IMR-90 (cell line): ENCODE data around the gene CFAP58. TPM values are rescaled to one million over a fixed set of nuclear protein-coding genes. Genes with fewer than 3 reads are reported as not detected.

ENCODE experiments used
- ATAC-seq: fragments of 200-7000 bp; cut with Tn5 transposase; 2 replicates; pipeline ENCODE4 v1.9.1; 2020; ENCODE audit warnings: low read depth, mild to moderate bottlenecking, moderate library complexity
- BruUV-seq: library from RNA; stranded (reverse); fragments of 400-500 nt; replicated peaks from 2 replicates; lab custom pipeline; 2021; lab: Mats Ljungman, UMichigan
- CTCF ChIA-PET: fragments of 300-600 bp; formaldehyde crosslinking; extraction: SDS; loops from one replicate; lab custom pipeline; 2021; ENCODE audit warnings: antibody characterized with exemption; lab: Yijun Ruan, JAX
- POLR2A ChIA-PET: fragments of 300-600 bp; sonication (Branson Sonifier 250); formaldehyde crosslinking; loops from one replicate; lab custom pipeline; 2022; ENCODE audit warnings: antibody characterized with exemption; ENCODE audit not compliant: unreplicated experiment; lab: Charles Lee
- DNase-seq: peaks from one replicate; pipeline ENCODE4 v3.0.0; 2013
- H2AFZ ChIP-seq: replicated peaks from 2 replicates; pipeline ENCODE3; 2013; ENCODE audit warnings: low read length, mild to moderate bottlenecking; ENCODE audit not compliant: poor library complexity
- H2AK5ac ChIP-seq: 2 replicates; pipeline ENCODE4 v1.6.1; 2013; ENCODE audit warnings: low read depth, low read length, inconsistent platforms
- H2AK9ac ChIP-seq: replicated peaks from 2 replicates; pipeline ENCODE3; 2013; ENCODE audit warnings: mild to moderate bottlenecking, low read depth, low read length, moderate library complexity; ENCODE audit not compliant: poor library complexity
- H2BK120ac ChIP-seq: 2 replicates; pipeline ENCODE4 v1.6.1; 2013; ENCODE audit warnings: low read depth, low read length, inconsistent platforms
- H2BK15ac ChIP-seq: 3 replicates; pipeline ENCODE4 v1.6.1; 2013; ENCODE audit warnings: low read depth, low read length, inconsistent platforms
- H2BK20ac ChIP-seq: 2 replicates; pipeline ENCODE4 v1.6.1; 2013; ENCODE audit warnings: low read depth, mild to moderate bottlenecking, inconsistent platforms, low read length, moderate library complexity
- H2BK5ac ChIP-seq: 2 replicates; pipeline ENCODE4 v1.6.1; 2013; ENCODE audit warnings: mild to moderate bottlenecking, low read depth, low read length, inconsistent platforms; ENCODE audit not compliant: poor library complexity, severe bottlenecking
- H3K14ac ChIP-seq: replicated peaks from 2 replicates; pipeline ENCODE4 v1.6.1; 2013; ENCODE audit warnings: low read depth, low read length, inconsistent platforms
- H3K18ac ChIP-seq: 2 replicates; pipeline ENCODE4 v1.6.1; 2013; ENCODE audit warnings: low read depth, low read length, control low read depth
- H3K23ac ChIP-seq: 2 replicates; pipeline ENCODE4 v1.6.1; 2013; ENCODE audit warnings: low read depth, low read length, inconsistent platforms
- H3K27ac ChIP-seq: 2 replicates; pipeline ENCODE4 v1.5.1; 2013; ENCODE audit warnings: mild to moderate bottlenecking, control low read depth, low read length; ENCODE audit not compliant: insufficient read depth
- H3K27me3 ChIP-seq: 2 replicates; pipeline ENCODE4 v1.6.1; 2013; ENCODE audit warnings: low read length; ENCODE audit not compliant: control insufficient read depth, insufficient read depth
- H3K36me3 ChIP-seq: 2 replicates; pipeline ENCODE4 v1.6.1; 2013; ENCODE audit warnings: low read length, mixed read lengths; ENCODE audit not compliant: control insufficient read depth, insufficient read depth
- H3K4ac ChIP-seq: 2 replicates; pipeline ENCODE4 v1.6.1; 2013; ENCODE audit warnings: low read depth, low read length, inconsistent platforms
- H3K4me1 ChIP-seq: 2 replicates; pipeline ENCODE4 v1.6.1; 2013; ENCODE audit warnings: low read length, mixed read lengths; ENCODE audit not compliant: control insufficient read depth, insufficient read depth
- H3K4me2 ChIP-seq: 2 replicates; pipeline ENCODE4 v1.6.1; 2013; ENCODE audit warnings: low read depth, mild to moderate bottlenecking, control low read depth, low read length, moderate library complexity
- H3K4me3 ChIP-seq: 2 replicates; pipeline ENCODE4 v1.5.1; 2013; ENCODE audit warnings: low read depth, mild to moderate bottlenecking, control low read depth, low read length, moderate library complexity; ENCODE audit not compliant: insufficient read depth
- H3K56ac ChIP-seq: 2 replicates; pipeline ENCODE4 v1.6.1; 2013; ENCODE audit warnings: low read length, inconsistent platforms; ENCODE audit not compliant: insufficient read depth; ENCODE audit errors: extremely low read depth
- H3K79me1 ChIP-seq, 2 experiments: 2 replicates each; pipeline ENCODE4 v1.6.1; 2013; ENCODE audit warnings: low read length in 2 of 2, inconsistent platforms in 1 of 2, low read depth in 1 of 2
- H3K9ac ChIP-seq: 2 replicates; pipeline ENCODE4 v1.6.1; 2013; ENCODE audit warnings: low read depth, low read length, control low read depth
- H3K9me1 ChIP-seq: 2 replicates; pipeline ENCODE4 v1.6.1; 2013; ENCODE audit warnings: low read length, inconsistent platforms; ENCODE audit not compliant: insufficient read depth
- H3K9me3 ChIP-seq: 2 replicates; pipeline ENCODE4 v1.6.1; 2013; ENCODE audit warnings: low read length; ENCODE audit not compliant: control insufficient read depth, insufficient read depth
- H4K20me1 ChIP-seq: 2 replicates; pipeline ENCODE4 v1.6.1; 2013; ENCODE audit warnings: low read length, inconsistent platforms; ENCODE audit not compliant: insufficient read depth
- H4K5ac ChIP-seq: 2 replicates; pipeline ENCODE4 v1.6.1; 2013; ENCODE audit warnings: mild to moderate bottlenecking, low read depth, low read length, control low read depth
- H4K8ac ChIP-seq, 2 experiments: 2 replicates each; pipeline ENCODE4 v1.6.1; 2013; ENCODE audit warnings: low read depth in 2 of 2, low read length in 2 of 2, control low read depth in 1 of 2, inconsistent platforms in 1 of 2
- H4K91ac ChIP-seq: 2 replicates; pipeline ENCODE4 v1.6.1; 2013; ENCODE audit warnings: low read depth, low read length, inconsistent platforms; ENCODE audit not compliant: insufficient read depth
- BHLHE40 ChIP-seq: fragments of 150-350 bp; IDR thresholded peaks from 2 replicates; pipeline ENCODE4 v1.6.1; 2016; ENCODE audit warnings: mild to moderate bottlenecking, low read depth, low read length
- CEBPB ChIP-seq: IDR thresholded peaks from 2 replicates; pipeline ENCODE4 v1.6.1; 2012; ENCODE audit warnings: low read depth, low read length, improper control_type of control experiment
- CHD1 ChIP-seq: IDR thresholded peaks from 2 replicates; pipeline ENCODE4 v1.6.1; 2012; ENCODE audit warnings: low read depth, low read length, improper control_type of control experiment
- MAFK ChIP-seq: IDR thresholded peaks from 2 replicates; pipeline ENCODE4 v1.6.1; 2012; ENCODE audit warnings: low read depth, low read length, improper control_type of control experiment
- MAZ ChIP-seq: IDR thresholded peaks from 2 replicates; pipeline ENCODE4 v1.6.1; 2012; ENCODE audit warnings: low read depth, mild to moderate bottlenecking, low read length, improper control_type of control experiment, moderate library complexity, borderline replicate concordance
- MXI1 ChIP-seq: IDR thresholded peaks from 2 replicates; pipeline ENCODE4 v1.6.1; 2012; ENCODE audit warnings: low read depth, mild to moderate bottlenecking, low read length, moderate library complexity, borderline replicate concordance
- POLR2A ChIP-seq: IDR thresholded peaks from 2 replicates; pipeline ENCODE4 v1.6.1; 2012; ENCODE audit warnings: mild to moderate bottlenecking, low read depth, low read length
- RAD21 ChIP-seq: IDR thresholded peaks from 2 replicates; pipeline ENCODE4 v1.6.1; 2012; ENCODE audit warnings: low read length, improper control_type of control experiment
- WGBS, 2 experiments: methylation state at CpG; one replicate each; pipeline versions ENCODE4 v1.1.5 to v1.1.7; 2013; ENCODE audit warnings: missing lambda C conversion rate in 2 of 2; ENCODE audit not compliant: insufficient read length in 1 of 2; ENCODE audit errors: extremely low coverage in 2 of 2; 5-methylcytosine and 5-hydroxymethylcytosine counted together
- dilution Hi-C: fragments of 300-500 bp; cut with HindIII; formaldehyde crosslinking; loops from one replicate; pipeline ENCODE4 v1.14.3; 2018; ENCODE audit warnings: low sequenced_read_pairs; ENCODE audit not compliant: unreplicated experiment
- in situ Hi-C: fragments of 300-500 bp; cut with MboI; formaldehyde crosslinking; loops from 3 replicates; pipeline ENCODE4 v1.14.3; 2019; ENCODE audit warnings: low sequenced_read_pairs, inconsistent platforms, mixed read lengths
- intact Hi-C: fragments of 100-400 bp; cut with micrococcal nuclease; formaldehyde crosslinking; loops from 2 replicates; pipeline ENCODE4 v1.10.0; 2022
- polyA plus RNA-seq, 3 experiments: library from polyadenylated mRNA; depleted of rRNA; stranded (reverse); fragments of >200 nt; gene quantifications; 2 replicates each; pipeline ENCODE4 v1.2.3, GENCODE V29; 2012; ENCODE audit warnings: low replicate concordance in 1 of 3
- total RNA-seq: library from RNA; depleted of rRNA; stranded (reverse); fragments of >200 nt; gene quantifications from 2 replicates; pipeline ENCODE4 v1.2.3, GENCODE V29; 2012
- TF ChIP-seq, protein P1 (sequence below): fragments of 150-350 bp; IDR thresholded peaks from 2 replicates; pipeline ENCODE4 v1.6.1; 2016; ENCODE audit warnings: low read depth, mild to moderate bottlenecking, low read length, moderate library complexity, borderline replicate concordance
- TF ChIP-seq, protein P2 (sequence below): conservative IDR thresholded peaks from 2 replicates; pipeline ENCODE4 v1.5.1; 2012; ENCODE audit warnings: mild to moderate bottlenecking, low read depth, low read length, improper control_type of control experiment
- TF ChIP-seq, protein P3 (sequence below): fragments of 150-350 bp; IDR thresholded peaks from 2 replicates; pipeline ENCODE4 v1.6.1; 2017; ENCODE audit warnings: mild to moderate bottlenecking, antibody characterized with exemption, low read length, low read depth

Gene CFAP58
- total and polyA plus RNA-seq, 2 of the 4 experiments (the other 2 are of a cell fraction) = 0.36 to 0.72 TPM

DNA sequence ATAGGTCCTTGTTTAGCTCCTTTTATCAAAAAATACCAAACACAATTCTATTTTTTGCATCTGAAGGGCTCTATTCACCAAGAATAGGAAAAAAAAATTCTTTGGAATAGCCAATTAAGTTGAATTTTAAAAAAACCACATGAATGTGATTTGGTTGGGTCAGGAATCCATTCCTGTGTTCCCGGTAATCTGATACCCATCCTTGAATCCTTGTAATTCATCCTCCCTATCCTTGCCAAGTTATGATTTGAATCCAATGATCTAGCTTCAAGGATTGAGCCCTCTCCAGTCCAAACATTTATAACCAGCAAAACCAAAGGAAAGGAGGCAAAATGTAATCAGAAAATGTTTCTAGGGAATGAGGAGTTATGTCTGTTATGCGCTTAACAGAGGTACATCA, 86.6 kb downstream of the CFAP58 start:
- Histone ChIP-seq H3K27ac (no peak overlapping the region), H2BK5ac (no peak overlapping the region), H3K9me3 (no peaks in the 10 kb centered on the region), H2AK9ac (no peak overlapping the region), H4K20me1 (no peaks in the 10 kb centered on the region), H3K9ac (no peak overlapping the region), H4K8ac (no peak overlapping the region), H4K5ac (no peak overlapping the region), H2BK15ac (no peak overlapping the region), H3K4me1 (no peaks in the 10 kb centered on the region), H3K4ac (no peak overlapping the region), H3K79me1 (no peaks in the 10 kb centered on the region), H4K91ac (no peak overlapping the region), H3K23ac (no peak overlapping the region), H3K36me3 (no peaks in the 10 kb centered on the region), H2AK5ac (no peak overlapping the region), H3K14ac (no peak overlapping the region), H3K18ac (no peak overlapping the region), H3K4me2 (no peak overlapping the region), H3K4me3 (no peak overlapping the region), H3K56ac (no peak overlapping the region), H2BK20ac (no peak overlapping the region), H2BK120ac (no peak overlapping the region), H3K27me3 (no peaks in the 10 kb centered on the region), H2AFZ (no peak overlapping the region), H3K9me1 (no peaks in the 10 kb centered on the region)
- TF ChIP-seq, protein P1, sequence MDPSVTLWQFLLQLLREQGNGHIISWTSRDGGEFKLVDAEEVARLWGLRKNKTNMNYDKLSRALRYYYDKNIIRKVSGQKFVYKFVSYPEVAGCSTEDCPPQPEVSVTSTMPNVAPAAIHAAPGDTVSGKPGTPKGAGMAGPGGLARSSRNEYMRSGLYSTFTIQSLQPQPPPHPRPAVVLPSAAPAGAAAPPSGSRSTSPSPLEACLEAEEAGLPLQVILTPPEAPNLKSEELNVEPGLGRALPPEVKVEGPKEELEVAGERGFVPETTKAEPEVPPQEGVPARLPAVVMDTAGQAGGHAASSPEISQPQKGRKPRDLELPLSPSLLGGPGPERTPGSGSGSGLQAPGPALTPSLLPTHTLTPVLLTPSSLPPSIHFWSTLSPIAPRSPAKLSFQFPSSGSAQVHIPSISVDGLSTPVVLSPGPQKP = no peak
- TF ChIP-seq BHLHE40 = no peak
- no peak for TF ChIP-seq MAFK
- TF ChIP-seq CEBPB = no peak
- TF ChIP-seq, protein P2, sequence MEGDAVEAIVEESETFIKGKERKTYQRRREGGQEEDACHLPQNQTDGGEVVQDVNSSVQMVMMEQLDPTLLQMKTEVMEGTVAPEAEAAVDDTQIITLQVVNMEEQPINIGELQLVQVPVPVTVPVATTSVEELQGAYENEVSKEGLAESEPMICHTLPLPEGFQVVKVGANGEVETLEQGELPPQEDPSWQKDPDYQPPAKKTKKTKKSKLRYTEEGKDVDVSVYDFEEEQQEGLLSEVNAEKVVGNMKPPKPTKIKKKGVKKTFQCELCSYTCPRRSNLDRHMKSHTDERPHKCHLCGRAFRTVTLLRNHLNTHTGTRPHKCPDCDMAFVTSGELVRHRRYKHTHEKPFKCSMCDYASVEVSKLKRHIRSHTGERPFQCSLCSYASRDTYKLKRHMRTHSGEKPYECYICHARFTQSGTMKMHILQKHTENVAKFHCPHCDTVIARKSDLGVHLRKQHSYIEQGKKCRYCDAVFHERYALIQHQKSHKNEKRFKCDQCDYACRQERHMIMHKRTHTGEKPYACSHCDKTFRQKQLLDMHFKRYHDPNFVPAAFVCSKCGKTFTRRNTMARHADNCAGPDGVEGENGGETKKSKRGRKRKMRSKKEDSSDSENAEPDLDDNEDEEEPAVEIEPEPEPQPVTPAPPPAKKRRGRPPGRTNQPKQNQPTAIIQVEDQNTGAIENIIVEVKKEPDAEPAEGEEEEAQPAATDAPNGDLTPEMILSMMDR = no peak
- TF ChIP-seq MXI1 = no peak
- no peak for TF ChIP-seq RAD21
- no peak for TF ChIP-seq MAZ
- TF ChIP-seq CHD1 = no peak
- TF ChIP-seq, protein P3, sequence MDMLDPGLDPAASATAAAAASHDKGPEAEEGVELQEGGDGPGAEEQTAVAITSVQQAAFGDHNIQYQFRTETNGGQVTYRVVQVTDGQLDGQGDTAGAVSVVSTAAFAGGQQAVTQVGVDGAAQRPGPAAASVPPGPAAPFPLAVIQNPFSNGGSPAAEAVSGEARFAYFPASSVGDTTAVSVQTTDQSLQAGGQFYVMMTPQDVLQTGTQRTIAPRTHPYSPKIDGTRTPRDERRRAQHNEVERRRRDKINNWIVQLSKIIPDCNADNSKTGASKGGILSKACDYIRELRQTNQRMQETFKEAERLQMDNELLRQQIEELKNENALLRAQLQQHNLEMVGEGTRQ = no peak
- TF ChIP-seq POLR2A = no peak
- in situ Hi-C loops = no loop called here
- CTCF ChIA-PET = no interaction called here
- intact Hi-C loops = no loop called here
- no TSS peak for BruUV-seq
- POLR2A ChIA-PET = no interaction called here
- dilution Hi-C loops = no loop called here
- ATAC-seq (no peak), DNase-seq (peak; percentile 33)
- no CpG with 5 or more reads among the region's 2 CpGs for WGBS, 2 experiments
